Keratinocyte (primary cell): ENCODE data around the gene WDR12.

Source experiments
- CTCF ChIP-seq, 3 experiments: IDR thresholded peaks in 1 of 3; conservative IDR thresholded peaks in 1 of 3; optimal IDR thresholded peaks in 1 of 3; 2 replicates in 2 of 3; 3 replicates in 1 of 3; pipeline versions ENCODE3 to v1.5.1; 2011; ENCODE audit warnings: low read length in 3 of 3, mild to moderate bottlenecking in 3 of 3, moderate library complexity in 2 of 3, control low read depth in 1 of 3, inconsistent platforms in 1 of 3; ENCODE audit not compliant: insufficient read depth in 2 of 3; ENCODE audit errors: extremely low read depth in 1 of 3
- EZH2 ChIP-seq: IDR thresholded peaks from one replicate; pipeline ENCODE4 v1.6.1; 2012; ENCODE audit warnings: inconsistent platforms, mild to moderate bottlenecking, low read length, moderate library complexity

GRCh38 chr2:202932425-202933138 is 21.1 kb upstream of the WDR12 start:
- TF ChIP-seq CTCF (optimal IDR thresholded peaks at IDR 0.05 in 1 of 3, IDR thresholded peaks at IDR 0.05 in 1 of 3, conservative IDR thresholded peaks at IDR 0.05 in 1 of 3; ENCODE audit: extremely low read depth in 1 of 3, insufficient read depth in 2 of 3, low read length in 3 of 3) (no peak), EZH2 (no peak)
